T-helper 1 cell treated with Interleukin-12 subunit alpha and Interleukin-12 subunit beta and Interleukin-4 antibody, amounts not matched to agents 30 μg/mL and 1 μg/mL, for 36 hours (primary cell): Measurements from ENCODE around the gene SPATA6L.

ENCODE experiments used
- H3K27ac Mint-ChIP-seq: one replicate; pipeline ENCODE4 v1.8.0; 2021; ENCODE audit warnings: mild to moderate bottlenecking, mixed read lengths
- H3K27me3 Mint-ChIP-seq: one replicate; pipeline ENCODE4 v1.8.0; 2021; ENCODE audit warnings: low read depth, mixed read lengths
- H3K36me3 Mint-ChIP-seq: one replicate; pipeline ENCODE4 v1.8.0; 2021; ENCODE audit warnings: low read depth, mixed read lengths
- H3K4me1 Mint-ChIP-seq: one replicate; pipeline ENCODE4 v1.8.0; 2021; ENCODE audit warnings: low read depth, mixed read lengths
- H3K4me3 Mint-ChIP-seq: one replicate; pipeline ENCODE4 v1.8.0; 2021; ENCODE audit warnings: mild to moderate bottlenecking, moderate library complexity, mixed read lengths
- H3K9me3 Mint-ChIP-seq: one replicate; pipeline ENCODE4 v1.8.0; 2021; ENCODE audit warnings: mixed read lengths

The SPATA6L gene

GRCh38 chr9:4549751-4550295 is 116.5 kb downstream of the SPATA6L start:
- Mint-ChIP-seq H3K36me3 (no peaks in the 10 kb centered on the region), H3K9me3 (no peaks in the 10 kb centered on the region), H3K27ac (no peak overlapping the region), H3K4me1 (peaks cover 15% of the 10 kb centered on the region), H3K27me3 (no peaks in the 10 kb centered on the region), H3K4me3 (no peak overlapping the region)

GRCh38 chr9:4548811-4549725 is 117.2 kb downstream of the SPATA6L start:
- Mint-ChIP-seq H3K4me1 (peaks cover 15% of the 10 kb centered on the region), H3K4me3 (no peak overlapping the region), H3K36me3 (no peaks in the 10 kb centered on the region), H3K27me3 (no peaks in the 10 kb centered on the region), H3K9me3 (no peaks in the 10 kb centered on the region), H3K27ac (no peak overlapping the region)
